ENCODE measurements around the gene KIF21B.
A peak's percentile ranks its signal among the peaks of the same experiment; 100 is the strongest.
"Not testable (repeated sequence)": the region's sequence is repeated elsewhere in the genome, so short reads cannot be mapped to it uniquely, and the experiment has no call there.

KIF21B gene

GRCh38 chr1:200963076-200963475 lies 60.4 kb downstream of the KIF21B start:
- Mint-ChIP-seq H3K4me3 (no peak overlapping the region), H3K36me3 (no peaks in the 10 kb centered on the region), H3K27me3 (peaks cover 19% of the 10 kb centered on the region), H3K27ac (no peak overlapping the region), H3K9me3 (no peaks in the 10 kb centered on the region), H3K4me1 (no peaks in the 10 kb centered on the region)
- DNase-seq: no peak
- CTCF ChIA-PET: interaction anchor here (1.6 kb wide), 1 partner anchor 8 kb away, joined by 7 read pairs; no protein-coding TSS in a partner anchor

- Mint-ChIP-seq H3K36me3 (no peaks in the 10 kb centered on the region), H3K9me3 (no peaks in the 10 kb centered on the region), H3K4me1 (no peaks in the 10 kb centered on the region), H3K27me3 (peaks cover 24% of the 10 kb centered on the region), H3K27ac (peak overlapping the region; percentile 63), H3K4me3 (no peak overlapping the region)
- DNase-seq: no peak
- CTCF ChIA-PET: interaction anchor here (1.6 kb wide), 1 partner anchor 9 kb away, joined by 7 read pairs; no protein-coding TSS in a partner anchor
Measured at GRCh38 chr1:200962631-200963030, 60.9 kb downstream of the KIF21B start.

GRCh38 chr1:200962151-200962550 lies 61.4 kb downstream of the KIF21B start:
- not testable (repeated sequence) for H3K9me3 Mint-ChIP-seq, H3K27ac Mint-ChIP-seq, H3K4me3 Mint-ChIP-seq, H3K4me1 Mint-ChIP-seq, DNase-seq, H3K36me3 Mint-ChIP-seq
- peaks cover 28% of the 10 kb centered on the region for H3K27me3 Mint-ChIP-seq
- CTCF ChIA-PET: interaction anchor here (1.6 kb wide), 1 partner anchor 9 kb away, joined by 7 read pairs; no protein-coding TSS in a partner anchor

- no peak overlapping the region for H3K4me3 Mint-ChIP-seq
- H3K9me3 Mint-ChIP-seq: no peaks in the 10 kb centered on the region
- CTCF ChIA-PET: no interaction called here
- H3K27ac Mint-ChIP-seq: no peak overlapping the region
- no peaks in the 10 kb centered on the region for H3K36me3 Mint-ChIP-seq
- no peak for DNase-seq
- peaks cover 32% of the 10 kb centered on the region for H3K27me3 Mint-ChIP-seq
- no peaks in the 10 kb centered on the region for H3K4me1 Mint-ChIP-seq
Measured at GRCh38 chr1:200960948-200961340, 62.6 kb downstream of the KIF21B start.

GRCh38 chr1:200960236-200960947 lies 63.1 kb downstream of the KIF21B start:
- Mint-ChIP-seq H3K27me3 (peaks cover 36% of the 10 kb centered on the region), H3K27ac (no peak overlapping the region), H3K4me3 (no peak overlapping the region), H3K4me1 (no peaks in the 10 kb centered on the region), H3K36me3 (no peaks in the 10 kb centered on the region), H3K9me3 (no peaks in the 10 kb centered on the region)
- CTCF ChIA-PET: no interaction called here
- DNase-seq: no peak

- CTCF ChIA-PET: interaction anchor here (2.7 kb wide), 1 partner anchor 13 kb away, joined by 9 read pairs; no protein-coding TSS in a partner anchor
- H3K27ac Mint-ChIP-seq: no peak overlapping the region
- H3K4me3 Mint-ChIP-seq: no peak overlapping the region
- H3K4me1 Mint-ChIP-seq: no peaks in the 10 kb centered on the region
- peaks cover 36% of the 10 kb centered on the region for H3K27me3 Mint-ChIP-seq
- no peaks in the 10 kb centered on the region for H3K36me3 Mint-ChIP-seq
- no peak for DNase-seq
- no peaks in the 10 kb centered on the region for H3K9me3 Mint-ChIP-seq
Measured at GRCh38 chr1:200959411-200959921, 64.0 kb downstream of the KIF21B start.

- Mint-ChIP-seq H3K36me3 (no peaks in the 10 kb centered on the region), H3K4me1 (no peaks in the 10 kb centered on the region), H3K27ac (no peak overlapping the region), H3K27me3 (peaks cover 33% of the 10 kb centered on the region), H3K9me3 (no peaks in the 10 kb centered on the region), H3K4me3 (no peak overlapping the region)
- DNase-seq: no peak
- CTCF ChIA-PET: interaction anchor here (2.7 kb wide), 1 partner anchor 14 kb away, joined by 9 read pairs; no protein-coding TSS in a partner anchor
Measured at GRCh38 chr1:200958597-200958996, 64.9 kb downstream of the KIF21B start.

GRCh38 chr1:200954434-200954833 lies 69.1 kb downstream of the KIF21B start:
- Mint-ChIP-seq H3K4me3 (no peak overlapping the region), H3K9me3 (no peaks in the 10 kb centered on the region), H3K27ac (no peak overlapping the region), H3K36me3 (no peaks in the 10 kb centered on the region), H3K27me3 (peaks cover 39% of the 10 kb centered on the region), H3K4me1 (no peaks in the 10 kb centered on the region)
- DNase-seq: no peak
- CTCF ChIA-PET: no interaction called here

- DNase-seq: no peak
- CTCF ChIA-PET: no interaction called here
- no peak overlapping the region for H3K27ac Mint-ChIP-seq
Measured at GRCh38 chr1:200951016-200951415, 72.5 kb downstream of the KIF21B start.

GRCh38 chr1:200949626-200950025 lies 73.9 kb downstream of the KIF21B start:
- Mint-ChIP-seq H3K9me3 (peaks cover 5% of the 10 kb centered on the region), H3K27ac (no peak overlapping the region), H3K27me3 (peaks cover 35% of the 10 kb centered on the region), H3K36me3 (no peaks in the 10 kb centered on the region), H3K4me3 (no peak overlapping the region), H3K4me1 (no peaks in the 10 kb centered on the region)
- DNase-seq: no peak
- CTCF ChIA-PET: interaction anchor here (1.3 kb wide), 1 partner anchor 23 kb away, joined by 4 read pairs; no protein-coding TSS in a partner anchor

More at GRCh38 chr1:200951016-200951415, 72.5 kb downstream of the KIF21B start:
- Mint-ChIP-seq H3K36me3 (no peaks in the 10 kb centered on the region), H3K9me3 (peaks cover 5% of the 10 kb centered on the region), H3K4me1 (no peaks in the 10 kb centered on the region), H3K27me3 (peaks cover 30% of the 10 kb centered on the region), H3K4me3 (no peak overlapping the region)

GRCh38 chr1:200947059-200947566 lies 76.4 kb downstream of the KIF21B start:
- no peak for DNase-seq
- H3K4me1 Mint-ChIP-seq: no peaks in the 10 kb centered on the region
- peaks cover 45% of the 10 kb centered on the region for H3K27me3 Mint-ChIP-seq
- H3K9me3 Mint-ChIP-seq: peaks cover 7% of the 10 kb centered on the region
- CTCF ChIA-PET: interaction anchor here (0.6 kb wide), 1 partner anchor 30 kb away, joined by 3 read pairs; no protein-coding TSS in a partner anchor
- H3K27ac Mint-ChIP-seq: no peak overlapping the region
- H3K4me3 Mint-ChIP-seq: no peak overlapping the region
- H3K36me3 Mint-ChIP-seq: peaks cover 3% of the 10 kb centered on the region

GRCh38 chr1:200945111-200945510 lies 78.4 kb downstream of the KIF21B start:
- Mint-ChIP-seq H3K4me3 (no peak overlapping the region), H3K4me1 (no peaks in the 10 kb centered on the region), H3K9me3 (peaks cover 10% of the 10 kb centered on the region), H3K27me3 (peaks cover 48% of the 10 kb centered on the region), H3K27ac (no peak overlapping the region), H3K36me3 (peaks cover 4% of the 10 kb centered on the region)
- CTCF ChIA-PET: no interaction called here
- no peak for DNase-seq

GRCh38 chr1:200938955-200939354 lies 84.6 kb downstream of the KIF21B start:
- Mint-ChIP-seq H3K36me3 (peaks cover 1% of the 10 kb centered on the region), H3K4me3 (no peak overlapping the region), H3K4me1 (peaks cover 9% of the 10 kb centered on the region), H3K27me3 (peaks cover 24% of the 10 kb centered on the region), H3K27ac (no peak overlapping the region), H3K9me3 (peaks cover 5% of the 10 kb centered on the region)
- peak; percentile 47 for DNase-seq
- CTCF ChIA-PET: no interaction called here

- H3K27ac Mint-ChIP-seq, CTCF ChIA-PET, H3K9me3 Mint-ChIP-seq, DNase-seq, H3K36me3 Mint-ChIP-seq, H3K4me3 Mint-ChIP-seq, H3K4me1 Mint-ChIP-seq: not testable (repeated sequence)
- peaks cover 19% of the 10 kb centered on the region for H3K27me3 Mint-ChIP-seq
Measured at GRCh38 chr1:200935286-200935962, 88.1 kb downstream of the KIF21B start.
